ENCODE data around the gene KLHL11.
"Not testable (repeated sequence)": the region's sequence is repeated elsewhere in the genome, so short reads cannot be mapped to it uniquely, and the experiment has no call there.

Gene KLHL11

DNA sequence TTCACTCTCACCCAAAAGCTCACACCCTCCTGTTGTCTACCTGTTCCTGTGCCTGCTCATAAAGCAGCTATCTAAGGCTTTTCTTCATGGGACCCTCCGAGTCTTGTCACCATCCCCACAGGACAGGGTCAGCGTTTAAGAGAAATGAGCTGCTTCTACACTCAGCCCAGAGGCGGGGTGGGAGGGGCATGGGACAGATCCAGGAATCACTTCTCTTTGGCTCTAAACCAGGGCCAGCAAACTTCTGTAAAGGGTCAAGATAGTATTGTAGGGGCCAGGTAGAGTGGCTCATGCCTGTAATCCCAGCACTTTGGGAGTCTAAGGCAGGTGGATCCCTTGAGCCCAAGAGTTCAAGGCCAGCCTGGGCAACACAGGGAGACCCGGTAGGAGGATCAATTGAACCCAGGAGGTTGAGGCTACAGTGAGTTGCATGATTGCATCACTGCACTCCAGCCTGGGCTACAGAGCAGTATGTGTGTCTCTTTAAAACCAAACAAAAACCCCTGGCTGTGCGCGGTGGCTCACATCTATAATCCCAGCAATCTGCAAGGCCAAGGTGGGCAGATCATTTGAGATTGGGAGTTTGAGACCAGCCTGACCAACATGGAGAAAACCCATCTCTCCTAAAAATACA, 23.2 kb upstream of the KLHL11 start:
- DNase-seq = no peak

DNA sequence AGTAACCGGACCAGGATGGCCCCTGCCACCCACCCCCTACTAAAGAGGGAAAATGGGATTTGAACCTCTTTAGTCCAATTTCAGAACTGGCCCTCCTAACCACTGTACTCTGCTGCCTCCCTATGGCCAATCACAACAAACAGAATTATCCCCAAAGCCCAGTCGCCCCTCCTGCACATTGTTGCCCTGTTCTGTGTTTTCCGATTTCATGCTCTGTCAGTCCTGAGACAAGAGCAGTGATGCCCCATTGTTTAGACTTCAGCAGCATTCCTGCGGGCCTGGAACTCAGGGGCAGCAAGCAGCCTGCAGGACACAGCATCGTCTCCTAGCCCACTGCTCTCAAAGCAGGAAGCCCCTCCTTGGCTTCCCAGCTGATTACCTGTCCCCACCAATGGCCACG, 20.5 kb upstream of the KLHL11 start:
- no peak for DNase-seq

DNA sequence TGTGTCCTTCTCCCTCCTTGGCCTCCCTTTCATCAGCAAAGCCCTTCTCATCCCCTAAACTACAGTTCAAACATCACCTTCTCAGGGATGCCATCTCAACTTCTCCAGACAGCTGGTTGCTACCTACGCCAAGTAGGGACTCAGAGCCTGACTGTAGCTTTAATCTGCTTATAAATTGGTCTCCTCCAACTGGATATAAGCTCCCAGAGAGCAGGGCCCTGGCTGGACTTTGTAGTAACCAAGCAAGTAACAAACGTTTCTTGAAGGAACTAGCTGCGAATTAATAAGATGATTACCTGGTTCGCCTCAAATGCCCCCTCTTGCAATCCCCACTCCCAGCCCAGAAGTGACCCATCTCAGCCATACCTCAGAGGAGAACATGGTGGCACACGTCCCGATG, 17.5 kb upstream of the KLHL11 start:
- no peak for DNase-seq

DNA sequence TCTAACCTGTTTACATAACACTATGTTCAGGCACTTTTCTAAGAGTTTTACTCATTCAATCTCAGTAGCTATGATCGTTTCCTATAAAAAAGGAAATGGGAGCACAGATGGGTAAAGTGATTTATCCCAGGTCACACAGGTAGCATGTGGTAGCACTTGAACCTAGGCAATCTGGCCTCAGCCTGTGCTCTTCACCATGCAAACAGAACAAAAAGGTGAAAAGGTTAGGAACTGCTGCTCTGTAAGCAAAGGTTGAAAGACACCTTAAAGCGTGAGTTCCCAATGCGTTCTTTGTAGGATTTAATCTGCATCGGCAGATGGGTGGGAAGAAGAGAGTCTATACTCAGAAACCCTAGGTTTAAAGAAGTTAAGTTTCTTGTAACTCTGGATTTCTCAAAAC, 14.9 kb upstream of the KLHL11 start:
- no peak for DNase-seq

DNA sequence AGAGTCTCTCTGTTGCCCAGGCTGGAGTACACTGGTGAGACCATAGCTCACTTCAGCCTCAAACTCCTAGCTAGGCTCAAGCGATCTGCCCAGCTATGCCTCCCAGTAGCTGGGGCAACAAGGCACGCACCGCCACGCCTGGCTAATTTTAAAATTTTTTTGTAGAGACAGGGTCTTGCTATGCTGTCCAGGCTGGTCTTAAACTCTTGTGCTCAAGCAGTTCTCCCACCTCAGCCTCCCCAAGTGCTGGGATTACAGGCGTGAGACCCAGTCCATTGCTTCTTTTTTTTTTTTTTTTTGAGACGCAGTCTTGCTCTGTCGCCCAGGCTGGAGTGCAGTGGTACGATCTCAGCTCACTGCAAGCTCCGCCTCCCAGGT, 9.1 kb upstream of the KLHL11 start:
- not testable (repeated sequence) for DNase-seq

DNA sequence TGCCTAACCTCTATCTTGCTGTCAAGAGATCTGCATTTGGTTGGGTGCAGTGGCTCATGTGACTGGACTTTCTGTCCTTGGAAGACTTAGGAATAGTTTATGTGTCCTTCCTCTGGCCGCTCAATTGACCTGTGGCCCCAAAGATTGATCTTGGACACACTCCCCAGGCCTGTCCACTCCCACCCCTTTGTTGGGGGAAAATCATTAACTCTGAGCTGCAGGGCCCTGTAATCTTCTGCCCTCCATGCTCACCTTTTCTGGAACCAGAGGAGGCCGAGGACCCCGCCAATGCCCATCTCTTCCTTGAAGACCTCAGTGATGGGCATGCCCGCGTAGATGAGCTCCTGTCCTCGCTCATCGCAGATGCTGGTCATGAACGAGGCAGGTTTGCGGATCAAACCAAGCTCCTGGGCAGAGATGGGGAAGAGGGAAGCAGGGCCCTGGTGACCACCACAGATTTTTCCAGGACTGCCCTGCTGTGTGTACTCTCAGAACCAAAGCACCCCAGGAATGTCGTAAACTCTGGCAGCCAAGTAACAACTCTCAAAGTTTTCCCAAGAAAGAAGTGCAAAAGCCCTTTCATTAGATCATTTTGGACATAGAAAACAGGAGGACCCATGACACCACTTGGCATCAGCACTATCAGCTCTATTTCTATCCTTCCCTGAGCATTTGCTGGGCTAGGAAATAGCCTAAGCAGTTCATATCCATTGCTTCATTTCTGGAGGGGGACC, 8.5 kb upstream of the KLHL11 start:
- DNase-seq = no peak

DNA sequence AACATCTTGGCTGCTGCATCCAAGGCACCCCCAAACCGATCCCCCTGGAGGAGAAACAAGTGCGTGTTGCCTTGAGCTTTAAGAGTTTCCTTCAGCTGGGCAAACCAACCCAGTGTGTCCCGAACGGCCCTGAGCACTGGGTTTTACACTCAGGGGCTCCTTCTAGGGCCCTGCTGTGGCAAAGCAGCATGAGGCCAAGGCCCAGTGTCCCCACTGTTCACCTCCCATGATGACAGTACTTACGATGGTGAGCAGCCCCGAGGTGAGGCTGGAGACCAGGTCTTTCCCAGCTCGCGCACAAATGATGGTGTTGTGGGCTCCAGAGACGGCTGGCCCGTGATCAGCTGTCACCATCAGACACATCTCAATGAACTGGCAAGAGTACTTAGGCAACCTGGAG, 6.6 kb upstream of the KLHL11 start:
- DNase-seq = no peak

DNA sequence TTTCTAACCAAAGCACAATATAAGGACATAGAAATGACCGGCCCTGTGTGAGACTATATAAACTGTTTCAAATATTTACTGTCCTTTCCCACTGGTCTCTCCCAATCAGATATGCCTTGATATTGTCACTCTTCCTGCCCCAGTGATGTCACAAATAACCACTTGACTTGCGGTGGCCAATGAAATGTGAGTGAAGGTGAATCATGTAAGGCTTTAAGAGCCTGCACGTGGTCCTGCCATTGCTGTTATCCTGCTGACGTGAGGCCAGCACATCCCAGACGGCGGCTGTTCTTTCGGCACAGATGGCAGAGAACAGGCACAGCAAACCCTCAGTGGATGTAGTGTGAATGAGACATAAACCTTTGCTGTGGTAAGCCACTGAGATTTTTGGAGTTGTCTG, 5.4 kb upstream of the KLHL11 start:
- no peak for DNase-seq

DNA sequence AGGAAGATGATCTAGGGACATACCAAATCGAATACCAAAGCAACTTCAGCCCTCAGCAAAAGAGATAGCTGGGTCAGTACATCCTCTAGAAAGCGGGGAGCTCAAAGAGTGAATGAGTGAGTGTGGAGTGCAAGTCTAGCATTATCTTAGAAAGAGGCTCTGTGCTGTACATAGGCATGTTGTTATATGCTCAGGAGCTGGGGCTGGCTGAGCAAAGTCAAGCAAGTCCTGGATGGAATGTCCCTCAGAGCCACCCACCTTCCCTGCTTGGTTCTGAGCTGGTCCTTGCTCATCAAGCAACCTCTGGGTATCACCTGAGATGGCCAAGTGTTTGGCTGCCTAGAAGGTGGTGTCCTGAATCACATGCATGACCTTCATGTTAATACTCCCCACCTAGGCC, 4.9 kb upstream of the KLHL11 start:
- no peak for DNase-seq

DNA sequence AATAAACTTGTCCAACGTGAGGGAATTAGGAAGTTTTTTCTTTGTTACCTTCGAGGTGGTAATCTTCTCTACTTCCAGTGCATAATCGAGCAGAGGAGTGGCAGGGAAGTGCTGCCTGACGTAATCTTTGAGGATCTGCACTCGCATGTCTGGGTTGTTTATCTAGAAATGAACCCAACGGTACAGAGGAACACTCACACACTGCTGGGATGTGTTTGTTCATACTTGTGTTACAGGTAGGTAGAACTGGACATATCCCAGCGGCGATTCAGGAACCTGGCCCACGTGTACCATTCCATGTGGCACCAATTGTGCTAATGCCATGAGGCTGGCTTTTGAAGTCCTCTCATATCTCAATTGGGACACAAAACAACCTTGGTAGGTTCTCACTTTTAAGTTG, 4.2 kb upstream of the KLHL11 start:
- DNase-seq = no peak

DNA sequence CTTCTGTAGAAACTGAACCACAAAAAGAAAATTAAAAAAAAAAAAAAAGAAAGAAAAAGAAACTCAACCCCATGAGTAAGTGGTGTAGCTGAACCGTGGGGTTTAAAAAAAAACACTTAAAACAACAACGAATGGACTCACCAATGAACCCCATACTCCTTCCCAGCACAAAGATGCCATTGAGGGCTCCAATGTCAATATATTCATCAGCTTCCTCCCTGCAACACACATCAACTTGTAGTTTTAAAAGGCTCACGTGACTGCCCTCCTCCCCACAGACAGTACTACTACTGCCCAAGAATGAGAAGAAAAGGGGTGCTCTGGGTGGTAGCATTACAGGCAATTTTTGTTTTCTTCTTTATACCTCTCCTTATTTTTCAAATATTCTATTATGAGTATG, 3.3 kb upstream of the KLHL11 start:
- DNase-seq = peak in 1 of 5 donors; percentile 13

DNA sequence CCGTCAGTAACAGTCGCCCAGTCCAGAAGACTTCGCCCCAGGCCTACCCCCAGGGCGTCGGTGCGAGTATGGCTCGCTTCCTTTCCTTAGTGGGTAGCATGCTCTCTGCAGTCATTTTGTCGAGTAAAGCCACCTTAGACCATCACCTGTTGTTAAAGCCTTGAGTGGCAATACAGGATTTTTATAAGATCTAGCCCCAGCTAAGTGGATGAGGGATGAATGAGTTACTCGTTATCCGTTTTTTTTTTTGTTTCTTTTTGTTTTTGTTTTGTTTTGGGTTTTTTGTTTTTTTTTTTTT, 322 bp upstream of the KLHL11 start:
- DNase-seq = no peak

DNA sequence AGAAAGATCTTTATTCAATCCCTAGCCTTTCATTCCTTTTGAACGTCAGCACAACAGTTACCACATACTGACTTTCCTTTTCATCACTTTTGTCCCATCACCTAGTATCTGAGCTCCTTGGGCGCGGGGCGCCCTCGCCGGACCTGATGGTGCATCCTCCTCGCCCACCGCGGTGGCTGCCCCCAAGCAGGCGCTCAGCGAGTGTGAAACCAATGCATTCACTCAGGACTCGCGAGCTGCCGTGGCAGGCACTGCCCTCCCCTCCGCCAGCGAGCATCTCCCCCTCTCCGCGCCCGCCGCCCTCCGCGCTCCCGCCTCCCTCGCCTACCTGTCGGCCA, 756 bp downstream of the KLHL11 start:
- DNase-seq = peak in 2 of 5 donors; percentile 58 to 63

DNA sequence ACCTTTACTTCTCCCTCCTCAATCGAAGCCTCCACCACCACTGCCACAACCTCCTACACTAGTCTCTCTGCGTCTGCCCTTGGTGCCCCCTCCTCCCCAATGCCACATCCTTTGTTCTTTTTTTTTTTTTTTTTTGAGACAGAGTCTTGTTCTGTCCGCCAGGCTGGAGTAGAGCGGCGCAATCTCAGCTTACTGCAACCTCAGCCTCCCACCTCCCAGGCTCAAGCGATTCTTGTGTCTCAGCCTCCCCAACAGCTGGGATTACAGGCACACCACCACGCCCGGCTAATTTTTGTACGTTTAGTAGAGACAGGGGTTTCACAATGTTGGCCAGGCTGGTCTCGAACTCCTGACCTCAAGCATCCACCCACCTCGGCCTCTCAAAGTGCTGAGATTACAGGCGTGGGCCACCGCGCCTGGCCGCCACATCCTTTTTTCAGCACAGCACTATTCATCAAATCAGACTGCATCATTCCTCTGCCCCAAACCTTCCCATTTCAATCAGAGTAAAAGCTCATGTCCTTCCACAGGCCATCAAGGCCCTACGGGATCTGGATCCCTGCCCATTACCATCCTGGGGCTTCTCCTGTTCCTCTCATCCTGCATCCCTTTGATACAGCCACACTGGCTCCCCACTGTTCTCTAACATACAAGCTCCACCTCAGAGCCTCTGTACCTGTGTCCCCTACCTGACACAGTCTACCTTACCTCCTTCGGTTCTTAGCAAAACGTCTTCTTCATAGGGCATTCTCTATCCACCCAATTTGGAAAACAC, 2.0 kb downstream of the KLHL11 start:
- DNase-seq = peak in 2 of 5 donors; percentile 10 to 45

DNA sequence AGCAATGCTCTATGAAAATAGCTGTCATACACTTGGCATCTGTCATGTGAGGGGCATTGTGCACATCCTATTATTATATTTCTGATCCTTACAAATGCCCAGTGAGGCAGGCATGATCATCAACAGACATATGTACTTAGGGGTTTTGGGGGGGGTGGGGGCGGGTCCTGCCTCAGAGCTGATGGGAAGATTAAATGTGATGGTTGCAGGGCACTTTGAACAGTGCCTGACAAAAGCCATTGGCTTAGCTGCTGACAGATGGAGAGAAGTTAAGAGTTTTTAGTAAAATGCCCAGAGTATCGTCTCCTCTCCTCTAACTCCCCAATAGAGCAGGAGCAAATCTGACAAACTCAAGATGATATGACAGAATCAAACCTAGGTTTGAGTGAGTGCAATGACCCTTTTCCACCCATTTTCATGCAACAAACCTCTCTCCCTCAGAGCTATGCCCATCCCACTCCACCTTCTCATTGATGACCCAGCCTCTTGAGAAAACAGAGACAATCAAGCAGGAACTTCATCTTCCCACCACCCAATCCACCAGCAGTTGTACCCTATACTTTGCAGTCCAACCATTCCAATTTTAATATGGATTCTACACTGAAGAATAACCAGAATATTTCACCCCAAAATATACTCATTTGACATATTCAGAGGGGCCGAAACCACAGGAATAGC, 4.8 kb downstream of the KLHL11 start:
- no peak for DNase-seq

DNA sequence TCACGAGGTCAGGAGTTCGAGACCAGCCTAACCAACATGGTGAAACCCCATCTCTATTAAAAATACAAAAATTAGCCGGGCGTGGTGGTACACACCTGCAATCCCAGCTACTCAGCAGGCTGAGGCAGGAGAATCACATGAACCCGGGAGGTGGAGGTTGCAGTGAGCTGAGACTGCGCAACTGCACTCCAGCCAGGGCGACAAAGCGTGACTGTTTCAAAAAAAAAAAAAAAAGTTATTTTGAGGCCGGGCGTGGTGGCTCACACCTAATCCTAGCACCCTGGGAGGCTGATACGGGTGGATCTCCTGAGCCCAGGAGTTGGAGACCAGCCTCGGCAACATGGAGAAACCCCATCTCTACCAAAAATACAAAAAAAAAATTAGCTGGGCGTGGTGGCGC, 13.8 kb downstream of the KLHL11 start:
- DNase-seq = not testable (repeated sequence)

DNA sequence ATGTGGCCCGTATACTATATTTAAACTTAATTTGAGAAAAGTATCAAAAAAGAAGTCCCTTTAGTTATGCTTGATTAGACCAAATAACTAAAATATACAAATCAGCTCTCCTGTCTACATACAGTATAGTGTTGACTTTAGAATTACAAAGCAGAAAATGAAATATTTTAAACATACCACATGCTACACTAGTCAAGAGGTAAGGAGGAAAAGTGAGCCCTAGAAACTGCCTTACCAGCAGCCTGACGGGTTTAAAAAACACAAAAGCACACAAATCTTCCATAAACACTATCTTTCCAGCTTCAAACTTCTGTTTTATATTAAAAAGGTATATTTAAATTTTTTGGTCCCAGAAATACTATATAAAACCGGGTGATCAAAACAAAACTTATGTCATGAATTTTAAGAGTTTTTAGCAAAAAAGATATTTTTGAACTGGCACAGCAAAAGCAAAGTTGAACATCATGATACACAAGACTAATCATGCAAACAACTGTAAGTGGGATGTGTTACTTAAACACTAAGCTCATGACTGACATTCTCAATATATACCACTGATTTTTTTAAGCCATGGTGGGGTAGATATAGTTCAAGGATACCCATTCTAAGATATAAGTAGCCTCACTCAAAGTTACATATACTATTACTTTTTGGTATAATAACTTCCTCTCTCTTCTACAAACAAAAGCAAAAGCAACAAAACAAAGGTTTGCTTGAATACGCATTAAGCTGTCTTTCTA, 15.8 kb downstream of the KLHL11 start:
- DNase-seq = no peak

DNA sequence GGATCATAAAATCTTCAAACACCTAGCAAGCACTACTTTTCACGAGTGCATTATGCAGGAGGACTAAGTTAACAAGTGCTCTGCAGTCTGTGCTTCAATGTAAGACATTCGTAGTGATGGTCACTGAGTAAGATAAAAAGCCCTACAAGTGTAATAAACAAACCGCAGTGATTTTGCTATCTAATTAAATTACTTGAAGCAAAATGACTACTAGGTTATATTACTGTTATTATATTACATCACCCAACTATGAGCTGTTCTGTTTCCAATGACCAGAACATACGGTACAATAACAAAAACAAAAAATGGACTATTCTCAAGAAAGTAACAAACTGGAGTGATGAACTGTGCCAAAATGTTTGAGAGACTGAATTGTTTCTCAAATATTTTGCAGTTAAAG, 16.4 kb downstream of the KLHL11 start:
- DNase-seq = no peak

DNA sequence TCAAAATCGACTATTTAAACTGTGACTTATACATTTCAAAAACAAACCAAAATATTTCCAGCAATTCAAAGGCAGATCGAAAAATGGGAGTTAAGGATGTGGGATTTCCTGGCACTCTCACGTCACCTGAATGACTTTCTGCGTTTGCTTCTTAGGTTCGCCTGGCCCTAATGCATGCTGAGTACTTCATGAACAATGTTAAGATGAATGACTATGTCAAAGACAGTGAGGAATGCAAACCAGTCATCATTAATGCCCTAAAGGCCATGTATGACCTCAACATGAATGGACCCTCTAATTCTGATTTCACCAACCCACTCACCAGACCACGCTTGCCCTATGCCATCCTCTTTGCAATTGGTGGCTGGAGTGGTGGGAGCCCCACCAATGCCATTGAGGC, 20.3 kb downstream of the KLHL11 start:
- DNase-seq = no peak

DNA sequence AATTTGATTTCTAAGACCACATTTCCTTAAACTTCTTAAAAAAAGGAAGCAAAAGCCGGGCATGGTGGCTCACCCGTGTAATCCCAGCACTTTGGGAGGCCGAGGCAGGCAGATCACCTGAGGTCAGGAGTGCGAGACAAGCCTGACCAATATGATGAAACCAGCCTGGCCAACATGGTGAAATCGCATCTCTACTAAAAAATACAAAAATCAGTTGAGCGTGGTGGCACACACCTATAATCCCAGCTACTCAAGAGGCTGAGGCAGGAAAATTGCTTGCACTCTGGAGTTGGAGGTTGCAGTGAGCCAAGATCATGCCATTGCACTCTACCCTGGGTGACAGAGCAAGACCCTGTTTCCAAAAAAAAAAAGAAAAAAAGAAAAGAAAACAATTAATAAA, 24.4 kb downstream of the KLHL11 start:
- not testable (repeated sequence) for DNase-seq

DNA sequence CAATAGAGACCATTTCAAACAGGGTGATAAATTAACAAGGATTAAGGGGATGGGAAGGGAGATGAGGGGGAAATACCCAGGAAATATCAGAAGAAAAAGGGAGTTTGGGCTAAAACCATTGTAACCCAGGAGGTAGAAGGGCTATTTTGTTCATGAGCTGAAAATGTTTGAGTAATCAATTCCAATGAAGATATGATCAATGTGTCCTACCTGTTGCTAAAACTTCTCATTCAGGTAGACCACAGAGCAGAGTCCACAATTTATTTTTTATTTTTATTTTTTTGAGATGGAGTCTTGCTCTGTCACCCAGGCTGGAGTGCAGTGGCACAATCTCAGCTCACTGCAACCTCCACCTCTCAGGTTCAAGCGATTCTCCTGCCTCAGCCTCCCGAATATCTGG, 25.8 kb downstream of the KLHL11 start:
- DNase-seq = not testable (repeated sequence)

DNA sequence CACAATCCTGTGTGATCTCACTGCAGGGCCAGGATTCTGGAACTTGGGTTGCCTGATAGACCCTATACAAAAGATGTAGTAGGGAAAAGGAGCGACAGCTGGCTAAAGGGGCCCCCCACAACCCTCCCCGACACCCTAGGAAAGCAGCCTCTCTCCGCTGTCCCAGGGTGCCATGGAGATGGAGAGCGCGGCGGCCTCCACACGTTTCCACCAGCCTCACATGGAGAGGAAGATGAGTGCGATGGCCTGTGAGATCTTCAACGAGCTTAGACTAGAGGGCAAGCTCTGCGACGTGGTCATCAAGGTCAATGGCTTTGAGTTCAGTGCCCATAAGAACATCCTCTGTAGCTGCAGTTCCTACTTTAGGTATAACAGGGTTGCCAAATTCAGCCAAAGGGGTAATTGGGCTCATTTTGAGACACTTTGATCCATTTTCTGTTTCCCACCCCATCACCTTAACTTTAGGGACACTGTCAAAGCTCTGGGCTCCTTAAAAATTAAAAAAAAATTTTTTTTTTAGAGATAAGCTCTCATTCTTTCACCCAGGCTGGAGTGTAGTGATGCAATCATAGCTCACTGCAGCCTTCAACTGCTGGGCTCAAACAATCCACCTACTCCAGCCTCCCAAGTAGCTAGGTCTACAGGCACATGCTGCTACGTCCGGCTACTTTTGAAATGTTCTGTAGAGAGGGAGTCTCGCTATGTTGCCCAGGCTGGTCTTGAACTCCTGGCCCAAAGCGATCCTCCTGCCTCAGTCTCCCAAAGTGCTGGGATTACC, 27.3 kb downstream of the KLHL11 start, which contains the start of gene KLHL10:
KLHL10 (plus strand) TSS at position 65 of the 778 bp plus-strand sequence; CDS start at position 173, 108 bp downstream.
- no peak for DNase-seq
